NCI-H82 treated with DMSO at 0.1 percent for 48 hours (cell line): ENCODE data around the gene GTF2B.
"Not testable (repeated sequence)": the region's sequence is repeated elsewhere in the genome, so short reads cannot be mapped to it uniquely, and the experiment has no call there.

Experiments used
- DNase-seq: peaks from one replicate; lab custom pipeline; 2025; ENCODE audit not compliant: unreplicated experiment; lab: John Stamatoyannopoulos, UW

The GTF2B gene

GRCh38 chr1:88885933-88886332 is 5.4 kb downstream of the GTF2B start:
- no peak for DNase-seq

- DNase-seq = no peak
Measured at GRCh38 chr1:88883156-88883555, 8.2 kb downstream of the GTF2B start.

- DNase-seq = not testable (repeated sequence)
Measured at GRCh38 chr1:88880717-88881116, 10.7 kb downstream of the GTF2B start.

GRCh38 chr1:88878731-88879130 is 12.6 kb downstream of the GTF2B start:
- no peak for DNase-seq

- DNase-seq = no peak
Measured at GRCh38 chr1:88877911-88878310, 13.5 kb downstream of the GTF2B start.

GRCh38 chr1:88877382-88877825 is 14.0 kb downstream of the GTF2B start:
- peak; percentile 35 for DNase-seq

- DNase-seq = no peak
Measured at GRCh38 chr1:88876573-88877365, 14.6 kb downstream of the GTF2B start.

- DNase-seq = no peak
Measured at GRCh38 chr1:88875595-88875994, 15.8 kb downstream of the GTF2B start.

- no peak for DNase-seq
Measured at GRCh38 chr1:88873737-88874349, 17.5 kb downstream of the GTF2B start.

- DNase-seq = not testable (repeated sequence)
Measured at GRCh38 chr1:88869644-88870043, 21.7 kb downstream of the GTF2B start.

- no peak for DNase-seq
Measured at GRCh38 chr1:88867743-88868521, 23.4 kb downstream of the GTF2B start.

- DNase-seq = no peak
Measured at GRCh38 chr1:88851303-88852063, 39.9 kb downstream of the GTF2B start.

GRCh38 chr1:88847643-88848042 is 43.7 kb downstream of the GTF2B start:
- DNase-seq = no peak

- no peak for DNase-seq
Measured at GRCh38 chr1:88825721-88826120, 65.6 kb downstream of the GTF2B start.

- DNase-seq = not testable (repeated sequence)
Measured at GRCh38 chr1:88819642-88820041, 71.7 kb downstream of the GTF2B start.

- DNase-seq = no peak
Measured at GRCh38 chr1:88813471-88813870, 77.9 kb downstream of the GTF2B start.

GRCh38 chr1:88812366-88812765 is 79.0 kb downstream of the GTF2B start:
- DNase-seq = no peak

- DNase-seq = no peak
Measured at GRCh38 chr1:88803444-88803843, 87.9 kb downstream of the GTF2B start.

GRCh38 chr1:88802950-88803349 is 88.4 kb downstream of the GTF2B start:
- no peak for DNase-seq
